ENCODE results near the gene NAA30. TPM values are rescaled to one million over a fixed set of nuclear protein-coding genes. Genes with fewer than 3 reads are reported as not detected.
"Not testable (repeated sequence)": the region's sequence is repeated elsewhere in the genome, so short reads cannot be mapped to it uniquely, and the experiment has no call there.

The NAA30 gene
- polyA plus RNA-seq (ENCODE audit: insufficient read length in 4 of 4) = 10 to 100 TPM; 24.2 to 34.2 (median 29.2) TPM

GRCh38 chr14:57390037-57390805, at the start of gene NAA30:
Gene NAA30 (plus strand): TSS chr14:57390586. CDS start chr14:57390958, 372 bp downstream.
- peak; percentile 84 to 90 (median 88) for DNase-seq (ENCODE audit: low read depth in 4 of 4, low spot score in 3 of 4)

DNA sequence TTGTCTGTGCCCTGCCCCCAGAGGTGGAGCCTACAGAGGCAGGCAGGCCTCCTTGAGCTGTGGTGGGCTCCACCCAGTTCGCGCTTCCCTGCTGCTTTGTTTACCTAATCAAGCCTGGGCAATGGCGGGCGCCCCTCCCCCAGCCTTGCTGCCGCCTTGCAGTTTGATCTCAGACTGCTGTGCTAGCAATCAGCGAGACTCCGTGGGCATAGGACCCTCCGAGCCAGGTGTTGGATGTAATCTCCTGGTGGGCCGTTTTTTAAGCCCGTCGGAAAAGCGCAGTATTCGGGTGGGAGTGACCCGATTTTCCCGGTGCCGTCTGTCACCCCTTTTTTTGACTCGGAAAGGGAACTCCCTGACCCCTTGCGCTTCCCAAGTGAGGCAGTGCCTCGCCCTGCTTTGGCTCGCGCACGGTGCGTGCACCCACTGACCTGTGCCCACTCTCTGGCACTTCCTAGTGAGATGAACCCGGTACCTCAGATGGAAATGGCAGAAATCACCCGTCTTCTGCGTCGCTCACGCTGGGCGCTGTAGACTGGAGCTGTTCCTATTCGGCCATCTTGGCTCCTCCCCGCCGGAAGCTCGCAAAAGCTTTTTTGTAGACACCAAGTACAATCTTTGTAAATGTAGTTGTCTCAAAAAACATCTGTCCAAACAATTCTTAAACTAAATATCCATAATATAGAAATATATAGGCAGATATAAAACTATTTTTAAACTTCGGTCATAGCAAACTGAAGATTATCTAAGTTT, 46.7 kb upstream of the NAA30 start:
- DNase-seq (ENCODE audit: low read depth in 4 of 4, low spot score in 3 of 4) = not testable (repeated sequence)

DNA sequence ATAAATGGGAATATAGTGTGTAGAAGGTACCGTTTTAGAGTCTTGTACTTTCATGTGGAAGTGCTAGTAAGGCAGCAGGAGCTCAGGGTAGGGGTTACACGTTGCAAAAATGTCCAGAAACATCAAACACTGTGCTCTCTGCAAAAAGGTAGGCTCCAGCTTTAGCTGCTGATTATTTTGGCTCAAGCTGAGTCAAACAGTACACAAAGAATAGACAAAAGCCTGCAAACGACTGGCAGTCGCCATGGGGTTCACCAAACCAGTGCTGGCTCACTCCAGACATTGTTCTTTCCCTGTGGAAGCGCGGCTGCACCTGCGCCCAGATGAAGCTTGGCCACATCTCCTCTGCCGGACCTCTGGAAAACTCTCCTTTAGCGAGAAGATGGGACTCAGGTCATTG, 45.3 kb upstream of the NAA30 start:
- DNase-seq (ENCODE audit: low read depth in 4 of 4, low spot score in 3 of 4) = no peak

DNA sequence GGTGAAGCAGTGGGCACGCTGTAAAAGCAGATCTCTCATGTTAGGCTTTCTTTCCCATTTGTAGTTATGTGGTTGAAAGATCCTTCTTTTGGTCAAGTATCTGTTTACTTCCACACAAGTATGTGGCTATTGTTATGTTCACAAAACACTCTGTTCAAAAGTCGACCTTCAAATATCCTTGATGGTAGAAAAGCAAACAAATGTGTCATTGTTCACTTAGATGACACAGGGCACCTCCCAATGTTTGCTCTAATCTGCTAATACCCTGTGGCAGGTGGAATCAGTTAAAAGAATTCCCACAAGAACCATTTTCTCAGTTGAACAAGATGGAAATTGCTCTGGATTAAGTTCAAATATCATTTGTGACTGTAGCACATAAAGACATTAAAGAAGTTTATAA, 43.6 kb upstream of the NAA30 start:
- no peak for DNase-seq (ENCODE audit: low read depth in 4 of 4, low spot score in 3 of 4)

- DNase-seq (ENCODE audit: low read depth in 4 of 4, low spot score in 3 of 4) = no peak
These were observed 37.8 kb upstream of the NAA30 start for GRCh38 chr14:57352396-57353170.

DNA sequence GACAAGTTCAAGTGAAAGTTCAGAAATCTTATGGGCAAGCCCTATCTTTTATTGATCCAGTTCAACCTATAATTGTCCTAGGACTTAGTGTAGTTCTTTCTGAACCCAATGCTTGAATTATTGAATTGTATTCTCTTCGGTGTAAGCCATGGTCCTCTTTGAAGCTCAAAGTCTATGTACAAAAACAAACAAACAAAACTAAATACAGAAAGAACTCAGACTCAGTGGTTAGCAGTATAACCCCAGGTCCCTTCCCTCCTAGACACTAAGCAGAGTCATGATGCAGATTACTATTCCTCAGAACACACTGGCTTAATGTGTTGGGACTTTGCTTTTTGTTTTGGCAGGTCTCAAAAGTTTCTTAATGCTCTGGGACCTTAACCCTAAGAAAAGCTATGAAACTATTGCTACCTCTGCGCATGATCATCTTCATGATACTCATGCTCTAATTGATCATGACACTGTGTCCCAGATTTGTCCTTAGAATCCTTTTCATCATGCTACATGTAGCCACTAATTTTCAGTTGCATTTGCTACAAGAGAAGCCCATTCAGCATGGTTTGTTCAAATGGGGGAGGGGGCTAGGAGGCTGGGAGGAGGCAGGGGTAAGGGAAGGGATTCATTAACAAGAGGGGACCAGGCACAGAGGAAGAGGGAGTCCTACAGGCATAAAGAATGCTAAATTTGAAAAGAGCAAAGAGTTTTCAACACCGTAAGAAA, 35.1 kb upstream of the NAA30 start:
- DNase-seq (ENCODE audit: low read depth in 4 of 4, low spot score in 3 of 4) = no peak

- no peak for DNase-seq (ENCODE audit: low read depth in 4 of 4, low spot score in 3 of 4)
These were observed 28.0 kb upstream of the NAA30 start for GRCh38 chr14:57362361-57362760.

- DNase-seq (ENCODE audit: low read depth in 4 of 4, low spot score in 3 of 4) = no peak
These were observed 25.5 kb upstream of the NAA30 start for GRCh38 chr14:57364659-57365450.

GRCh38 chr14:57370187-57370586, 20.2 kb upstream of the NAA30 start:
- not testable (repeated sequence) for DNase-seq (ENCODE audit: low read depth in 4 of 4, low spot score in 3 of 4)

GRCh38 chr14:57371013-57371412, 19.4 kb upstream of the NAA30 start:
- DNase-seq (ENCODE audit: low read depth in 4 of 4, low spot score in 3 of 4) = no peak

- no peak for DNase-seq (ENCODE audit: low read depth in 4 of 4, low spot score in 3 of 4)
These were observed 15.2 kb upstream of the NAA30 start for GRCh38 chr14:57375156-57375555.

DNA sequence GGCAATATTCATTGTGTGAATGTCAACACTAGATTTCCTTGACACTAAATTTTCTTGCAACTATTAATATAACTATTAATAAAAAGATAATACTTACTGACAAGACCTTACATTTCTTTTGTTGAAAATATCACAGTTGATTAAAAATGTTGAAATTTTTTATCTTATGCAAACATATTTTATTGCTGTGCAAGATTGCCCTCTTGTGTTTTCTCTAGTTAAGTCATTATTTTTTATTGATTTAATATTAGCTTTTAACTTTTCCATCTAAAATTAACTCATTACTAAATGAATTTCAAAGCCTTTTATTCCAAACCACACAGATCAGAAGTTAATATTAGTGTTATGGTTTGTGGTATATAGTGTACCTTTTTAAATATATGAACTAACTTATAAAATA, 11.7 kb upstream of the NAA30 start:
- DNase-seq (ENCODE audit: low read depth in 4 of 4, low spot score in 3 of 4) = no peak

DNA sequence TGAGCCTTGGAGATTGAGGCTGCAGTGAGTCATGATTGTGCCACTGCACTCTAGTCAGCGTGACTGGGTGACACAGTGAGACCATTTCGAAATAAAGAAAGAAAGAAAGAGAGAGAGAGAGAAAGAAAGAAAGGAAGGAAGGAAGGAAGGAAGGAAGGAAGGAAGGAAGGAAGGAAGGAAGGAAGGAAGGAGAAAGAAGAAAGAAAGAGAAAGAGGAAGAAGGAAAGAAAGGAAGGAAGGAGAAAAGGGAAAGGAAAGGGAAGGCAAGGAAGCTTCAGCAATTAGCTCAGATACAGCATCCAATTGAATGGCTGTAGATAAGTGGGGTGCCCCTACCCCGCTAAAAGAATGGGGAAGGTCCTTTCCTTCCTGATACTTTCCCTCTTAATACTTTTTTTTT, 9.5 kb upstream of the NAA30 start:
- DNase-seq (ENCODE audit: low read depth in 4 of 4, low spot score in 3 of 4) = no peak

GRCh38 chr14:57382283-57382682, 8.1 kb upstream of the NAA30 start:
- DNase-seq (ENCODE audit: low read depth in 4 of 4, low spot score in 3 of 4) = no peak

DNA sequence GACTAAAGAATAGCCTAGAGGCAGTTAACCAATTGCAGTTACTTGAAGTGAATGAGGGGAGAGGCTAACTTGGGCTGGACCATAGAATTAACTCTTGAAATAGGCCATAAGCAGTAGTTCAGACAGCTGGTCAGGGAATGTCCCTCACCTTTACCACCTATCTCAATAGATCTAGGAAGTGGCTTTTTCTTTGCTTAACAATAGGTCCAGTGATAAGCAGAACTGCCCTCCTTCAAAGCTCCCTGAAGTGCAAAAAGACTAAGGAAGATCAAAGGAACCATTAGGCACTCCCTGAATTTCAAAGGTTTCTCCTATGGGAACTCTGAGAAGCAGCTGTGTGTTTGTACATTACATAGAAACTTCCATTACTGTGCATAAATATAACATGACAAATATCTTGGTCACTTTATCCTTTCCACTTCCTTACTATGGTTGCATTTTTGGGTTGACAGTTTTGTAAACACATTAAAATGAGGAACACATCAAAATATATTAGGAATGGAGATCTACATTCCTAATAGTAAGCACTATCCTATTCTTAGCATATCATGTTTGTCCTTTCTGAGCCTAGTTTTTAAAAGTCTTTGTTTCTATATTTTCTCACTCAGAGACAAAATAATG, 7.2 kb upstream of the NAA30 start:
- DNase-seq (ENCODE audit: low read depth in 4 of 4, low spot score in 3 of 4) = no peak

DNA sequence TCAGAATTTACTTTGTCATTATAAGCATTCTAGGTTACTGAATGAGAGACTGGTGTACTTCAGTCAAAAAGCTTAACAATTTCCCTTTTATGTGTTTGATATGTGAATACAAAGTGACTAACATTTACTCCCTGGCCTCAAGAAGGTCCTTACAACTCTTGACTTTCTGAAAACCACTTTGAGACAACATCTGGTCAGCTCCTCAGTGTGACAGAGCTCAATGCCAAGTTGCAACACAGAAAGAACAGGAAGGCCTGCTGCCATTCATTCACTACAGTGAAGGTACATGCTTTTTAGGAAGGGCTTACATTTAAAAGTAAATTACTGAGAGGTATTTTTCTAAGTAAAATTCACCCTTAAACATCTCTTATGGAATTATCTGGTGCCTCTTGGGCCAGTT, 2.3 kb upstream of the NAA30 start:
- no peak for DNase-seq (ENCODE audit: low read depth in 4 of 4, low spot score in 3 of 4)

- DNase-seq (ENCODE audit: low read depth in 4 of 4, low spot score in 3 of 4) = no peak
These were observed 745 bp upstream of the NAA30 start for GRCh38 chr14:57389646-57390036.

DNA sequence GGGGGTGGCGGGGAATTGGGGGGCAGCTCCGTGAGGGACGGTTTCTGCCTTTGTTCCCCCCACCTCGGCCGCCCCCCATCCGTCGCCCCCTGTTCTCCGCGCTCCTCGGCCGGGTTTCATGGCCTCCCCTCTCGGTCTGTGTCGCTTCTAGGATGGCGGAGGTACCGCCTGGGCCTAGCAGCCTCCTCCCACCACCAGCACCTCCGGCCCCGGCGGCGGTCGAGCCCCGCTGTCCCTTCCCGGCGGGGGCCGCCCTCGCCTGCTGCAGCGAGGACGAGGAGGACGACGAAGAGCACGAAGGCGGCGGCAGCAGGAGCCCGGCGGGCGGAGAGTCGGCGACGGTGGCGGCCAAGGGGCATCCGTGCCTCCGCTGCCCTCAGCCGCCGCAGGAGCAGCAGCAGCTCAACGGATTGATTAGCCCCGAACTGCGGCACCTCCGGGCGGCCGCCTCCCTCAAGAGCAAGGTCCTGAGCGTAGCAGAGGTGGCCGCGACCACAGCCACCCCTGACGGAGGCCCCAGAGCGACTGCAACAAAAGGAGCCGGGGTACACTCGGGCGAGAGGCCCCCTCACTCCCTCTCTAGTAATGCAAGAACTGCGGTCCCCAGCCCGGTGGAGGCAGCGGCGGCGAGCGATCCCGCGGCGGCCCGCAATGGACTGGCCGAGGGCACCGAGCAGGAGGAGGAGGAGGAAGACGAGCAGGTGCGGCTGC, 575 bp downstream of the NAA30 start:
- DNase-seq (ENCODE audit: low read depth in 4 of 4, low spot score in 3 of 4) = peak in 2 of 4 donors; percentile 34 to 38
